Fibroblast of lung (primary cell): ENCODE results near the gene ADRM1.

Source experiments
- EZH2 ChIP-seq: IDR thresholded peaks from 2 replicates; pipeline ENCODE4 v1.5.1; 2012; ENCODE audit warnings: low read length, control low read depth, mild to moderate bottlenecking; ENCODE audit errors: missing control alignments
- TF ChIP-seq, protein P1 (sequence below), 2 donors: IDR thresholded peaks in 1 of 2; conservative IDR thresholded peaks in 1 of 2; 1 replicate in 1 of 2; 2 replicates in 1 of 2; pipeline ENCODE4 v1.5.1; 2011 to 2012; ENCODE audit warnings: low read length in 2 of 2, control low read depth in 1 of 2, inconsistent platforms in 1 of 2, low read depth in 1 of 2, mild to moderate bottlenecking in 1 of 2

DNA sequence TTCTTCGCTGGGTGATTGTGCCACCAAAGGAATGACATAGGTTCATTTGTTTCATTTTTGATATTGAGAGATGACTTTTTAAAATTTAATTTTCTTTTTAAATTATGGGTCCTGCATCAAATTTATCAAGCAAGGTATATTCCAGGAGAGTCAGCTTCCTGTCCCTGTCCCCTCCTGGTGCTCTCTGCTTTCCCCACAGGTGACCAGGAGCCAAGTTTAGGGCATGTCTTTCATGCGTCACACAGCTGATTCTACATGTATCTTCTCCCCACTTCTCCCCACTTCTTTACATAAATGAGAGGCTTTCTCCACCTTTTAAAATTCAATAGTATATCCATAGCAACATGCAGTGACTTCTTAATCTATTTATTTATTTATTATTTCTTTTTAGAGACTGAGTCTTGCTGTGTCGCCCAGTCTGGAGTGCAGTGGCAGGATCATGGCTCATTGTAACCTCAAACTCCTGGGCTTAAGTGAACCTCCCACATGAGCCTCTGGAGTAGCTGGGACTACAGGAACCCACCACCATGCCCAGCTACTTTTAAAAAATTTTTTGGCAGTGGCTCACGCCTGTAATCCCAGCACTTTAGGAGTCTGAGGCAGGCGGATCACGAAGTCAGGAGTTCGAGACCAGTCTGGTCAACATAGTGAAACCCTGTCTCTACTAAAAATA lies 34.4 kb upstream of the ADRM1 start:
- TF ChIP-seq, protein P1, sequence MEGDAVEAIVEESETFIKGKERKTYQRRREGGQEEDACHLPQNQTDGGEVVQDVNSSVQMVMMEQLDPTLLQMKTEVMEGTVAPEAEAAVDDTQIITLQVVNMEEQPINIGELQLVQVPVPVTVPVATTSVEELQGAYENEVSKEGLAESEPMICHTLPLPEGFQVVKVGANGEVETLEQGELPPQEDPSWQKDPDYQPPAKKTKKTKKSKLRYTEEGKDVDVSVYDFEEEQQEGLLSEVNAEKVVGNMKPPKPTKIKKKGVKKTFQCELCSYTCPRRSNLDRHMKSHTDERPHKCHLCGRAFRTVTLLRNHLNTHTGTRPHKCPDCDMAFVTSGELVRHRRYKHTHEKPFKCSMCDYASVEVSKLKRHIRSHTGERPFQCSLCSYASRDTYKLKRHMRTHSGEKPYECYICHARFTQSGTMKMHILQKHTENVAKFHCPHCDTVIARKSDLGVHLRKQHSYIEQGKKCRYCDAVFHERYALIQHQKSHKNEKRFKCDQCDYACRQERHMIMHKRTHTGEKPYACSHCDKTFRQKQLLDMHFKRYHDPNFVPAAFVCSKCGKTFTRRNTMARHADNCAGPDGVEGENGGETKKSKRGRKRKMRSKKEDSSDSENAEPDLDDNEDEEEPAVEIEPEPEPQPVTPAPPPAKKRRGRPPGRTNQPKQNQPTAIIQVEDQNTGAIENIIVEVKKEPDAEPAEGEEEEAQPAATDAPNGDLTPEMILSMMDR (conservative IDR thresholded peaks at IDR 0.05 in 1 of 2, IDR thresholded peaks at IDR 0.05 in 1 of 2; ENCODE audit: low read depth in 1 of 2, low read length in 2 of 2): no peak
- no peak for TF ChIP-seq EZH2
